HUES64 (cell line): ENCODE measurements around the gene OSBPL10.

ENCODE experiments used
- H3K27ac ChIP-seq: 2 replicates; pipeline ENCODE4 v1.7.0; 2013; ENCODE audit warnings: low read depth, low read length, inconsistent platforms
- H3K27me3 ChIP-seq: 2 replicates; pipeline ENCODE4 v1.6.1; 2013; ENCODE audit warnings: mild to moderate bottlenecking, low read length; ENCODE audit not compliant: insufficient read depth
- H3K36me3 ChIP-seq: 2 replicates; pipeline ENCODE4 v1.6.1; 2013; ENCODE audit warnings: mild to moderate bottlenecking, low read length; ENCODE audit not compliant: insufficient read depth
- H3K4me1 ChIP-seq: 2 replicates; pipeline ENCODE4 v1.6.1; 2013; ENCODE audit warnings: mild to moderate bottlenecking, low read length, moderate library complexity; ENCODE audit not compliant: insufficient read depth
- H3K4me3 ChIP-seq: 2 replicates; pipeline ENCODE4 v1.5.1; 2013; ENCODE audit warnings: mild to moderate bottlenecking, low read length, moderate library complexity
- H3K9ac ChIP-seq: 2 replicates; pipeline ENCODE4 v1.6.1; 2013; ENCODE audit warnings: mild to moderate bottlenecking, low read depth, low read length
- H3K9me3 ChIP-seq: 2 replicates; pipeline ENCODE4 v1.6.1; 2013; ENCODE audit warnings: low read depth, low read length; ENCODE audit not compliant: insufficient read depth
- WGBS: fragments of 150-250, 120-280 bp; methylation state at CpG from one replicate; pipeline ENCODE4 v1.1.7; 2013; ENCODE audit warnings: missing lambda C conversion rate; 5-methylcytosine and 5-hydroxymethylcytosine counted together

Gene OSBPL10

GRCh38 chr3:31813197-31813596 is 167.9 kb downstream of the OSBPL10 start:
- peaks cover 5% of the 10 kb centered on the region; the same call in 1 of the 2 replicates for H3K4me1 ChIP-seq
- H3K27me3 ChIP-seq: no peaks in the 10 kb centered on the region
- no peak overlapping the region for H3K4me3 ChIP-seq
- H3K9ac ChIP-seq: no peak overlapping the region
- H3K9me3 ChIP-seq: no peaks in the 10 kb centered on the region
- no peak overlapping the region for H3K27ac ChIP-seq
- no peaks in the 10 kb centered on the region for H3K36me3 ChIP-seq

GRCh38 chr3:31810991-31811433 is 170.1 kb downstream of the OSBPL10 start:
- Histone ChIP-seq H3K9ac (no peak overlapping the region), H3K36me3 (no peaks in the 10 kb centered on the region), H3K27ac (no peak overlapping the region), H3K4me3 (no peak overlapping the region), H3K4me1 (peaks cover 5% of the 10 kb centered on the region; the same call in 1 of the 2 replicates), H3K9me3 (no peaks in the 10 kb centered on the region), H3K27me3 (no peaks in the 10 kb centered on the region)
- WGBS: 97% methylated on average over 11 of the region's 11 CpGs

- H3K9me3 ChIP-seq: no peaks in the 10 kb centered on the region
- no peaks in the 10 kb centered on the region for H3K27me3 ChIP-seq
- H3K27ac ChIP-seq: no peak overlapping the region
- no peaks in the 10 kb centered on the region for H3K36me3 ChIP-seq
- H3K9ac ChIP-seq: no peak overlapping the region
- 90% methylated on average over 3 of the region's 3 CpGs for WGBS
- no peak overlapping the region for H3K4me3 ChIP-seq
- peaks cover 9% of the 10 kb centered on the region for H3K4me1 ChIP-seq
These were observed 172.8 kb downstream of the OSBPL10 start for GRCh38 chr3:31808143-31808720.

- H3K36me3 ChIP-seq: no peaks in the 10 kb centered on the region
- no peaks in the 10 kb centered on the region for H3K27me3 ChIP-seq
- no peak overlapping the region for H3K9ac ChIP-seq
- H3K4me1 ChIP-seq: peaks cover 4% of the 10 kb centered on the region
- H3K27ac ChIP-seq: no peak overlapping the region
- WGBS: 84% methylated on average over 10 of the region's 10 CpGs
- H3K9me3 ChIP-seq: no peaks in the 10 kb centered on the region
- no peak overlapping the region for H3K4me3 ChIP-seq
These were observed 176.6 kb downstream of the OSBPL10 start for GRCh38 chr3:31804251-31805051.

- H3K27ac ChIP-seq: no peak overlapping the region
- no peaks in the 10 kb centered on the region for H3K36me3 ChIP-seq
- WGBS: 91% methylated on average over 6 of the region's 7 CpGs
- peaks cover 4% of the 10 kb centered on the region for H3K4me1 ChIP-seq
- no peaks in the 10 kb centered on the region for H3K9me3 ChIP-seq
- H3K4me3 ChIP-seq: no peak overlapping the region
- H3K9ac ChIP-seq: no peak overlapping the region
- H3K27me3 ChIP-seq: no peaks in the 10 kb centered on the region
These were observed 177.9 kb downstream of the OSBPL10 start for GRCh38 chr3:31802981-31803740.

GRCh38 chr3:31800436-31800835 is 180.6 kb downstream of the OSBPL10 start:
- Histone ChIP-seq H3K27me3 (no peaks in the 10 kb centered on the region), H3K4me1 (peaks cover 4% of the 10 kb centered on the region), H3K9me3 (no peaks in the 10 kb centered on the region), H3K4me3 (no peak overlapping the region), H3K36me3 (no peaks in the 10 kb centered on the region), H3K9ac (no peak overlapping the region), H3K27ac (no peak overlapping the region)
- WGBS: 96% methylated on average over 4 of the region's 4 CpGs

GRCh38 chr3:31798840-31799239 is 182.2 kb downstream of the OSBPL10 start:
- Histone ChIP-seq H3K9me3 (no peaks in the 10 kb centered on the region), H3K27me3 (no peaks in the 10 kb centered on the region), H3K27ac (no peak overlapping the region), H3K36me3 (no peaks in the 10 kb centered on the region), H3K4me3 (no peak overlapping the region), H3K9ac (no peak overlapping the region), H3K4me1 (no peaks in the 10 kb centered on the region)
- 97% methylated on average over 4 of the region's 4 CpGs for WGBS

- 97% methylated on average over 3 of the region's 4 CpGs for WGBS
- no peaks in the 10 kb centered on the region for H3K4me1 ChIP-seq
- no peak overlapping the region for H3K9ac ChIP-seq
- no peaks in the 10 kb centered on the region for H3K9me3 ChIP-seq
- no peaks in the 10 kb centered on the region for H3K27me3 ChIP-seq
- H3K36me3 ChIP-seq: no peaks in the 10 kb centered on the region
- H3K4me3 ChIP-seq: no peak overlapping the region
- H3K27ac ChIP-seq: no peak overlapping the region
These were observed 187.2 kb downstream of the OSBPL10 start for GRCh38 chr3:31793821-31794220.

GRCh38 chr3:31791090-31791430 is 190.0 kb downstream of the OSBPL10 start:
- Histone ChIP-seq H3K4me3 (no peak overlapping the region), H3K27ac (no peak overlapping the region), H3K4me1 (no peaks in the 10 kb centered on the region), H3K36me3 (no peaks in the 10 kb centered on the region), H3K27me3 (no peaks in the 10 kb centered on the region), H3K9ac (no peak overlapping the region), H3K9me3 (no peaks in the 10 kb centered on the region)
- 91% methylated on average over 2 of the region's 2 CpGs for WGBS

GRCh38 chr3:31790193-31791089 is 190.6 kb downstream of the OSBPL10 start:
- no peaks in the 10 kb centered on the region for H3K27me3 ChIP-seq
- no peak overlapping the region for H3K27ac ChIP-seq
- H3K9ac ChIP-seq: no peak overlapping the region
- WGBS: 91% methylated on average over 7 of the region's 7 CpGs
- H3K9me3 ChIP-seq: no peaks in the 10 kb centered on the region
- H3K36me3 ChIP-seq: no peaks in the 10 kb centered on the region
- no peaks in the 10 kb centered on the region for H3K4me1 ChIP-seq
- H3K4me3 ChIP-seq: no peak overlapping the region
